HG02943 (cell line): ENCODE data around the gene PITPNC1.
"Not testable (repeated sequence)": the region's sequence is repeated elsewhere in the genome, so short reads cannot be mapped to it uniquely, and the experiment has no call there.

Experiments used
- ATAC-seq: cut with Tn5 transposase; IDR thresholded peaks from one replicate; pipeline ENCODE4 v1.9.1; 2021; ENCODE audit warnings: mild to moderate bottlenecking, low read depth, moderate library complexity; ENCODE audit not compliant: unreplicated experiment

PITPNC1 gene

GRCh38 chr17:67376737-67377487, at the start of gene PITPNC1:
PITPNC1 (plus strand) TSS chr17:67377281.
- ATAC-seq, result peak; percentile 53

- no peak for ATAC-seq
Measured at GRCh38 chr17:67328026-67328425, 49.1 kb upstream of the PITPNC1 start.

GRCh38 chr17:67331381-67332161, 45.5 kb upstream of the PITPNC1 start:
- ATAC-seq, result not testable (repeated sequence)

- not testable (repeated sequence) for ATAC-seq
Measured at GRCh38 chr17:67332162-67332508, 44.9 kb upstream of the PITPNC1 start.

- ATAC-seq, result no peak
Measured at GRCh38 chr17:67335245-67335835, 41.7 kb upstream of the PITPNC1 start.

- ATAC-seq, result no peak
Measured at GRCh38 chr17:67336859-67337258, 40.2 kb upstream of the PITPNC1 start.

GRCh38 chr17:67338353-67338752, 38.7 kb upstream of the PITPNC1 start:
- ATAC-seq, result not testable (repeated sequence)

- no peak for ATAC-seq
Measured at GRCh38 chr17:67343237-67343636, 33.8 kb upstream of the PITPNC1 start.

GRCh38 chr17:67347826-67348225, 29.3 kb upstream of the PITPNC1 start:
- no peak for ATAC-seq

- ATAC-seq, result no peak
Measured at GRCh38 chr17:67349420-67349819, 27.7 kb upstream of the PITPNC1 start.

- no peak for ATAC-seq
Measured at GRCh38 chr17:67353161-67353560, 23.9 kb upstream of the PITPNC1 start.

GRCh38 chr17:67353929-67354574, 23.0 kb upstream of the PITPNC1 start:
- ATAC-seq, result no peak

- no peak for ATAC-seq
Measured at GRCh38 chr17:67358612-67359011, 18.5 kb upstream of the PITPNC1 start.

- ATAC-seq, result no peak
Measured at GRCh38 chr17:67359960-67360791, 16.9 kb upstream of the PITPNC1 start.

GRCh38 chr17:67360880-67361279, 16.2 kb upstream of the PITPNC1 start:
- no peak for ATAC-seq

GRCh38 chr17:67362173-67362572, 14.9 kb upstream of the PITPNC1 start:
- no peak for ATAC-seq

- ATAC-seq, result no peak
Measured at GRCh38 chr17:67364847-67365737, 12.0 kb upstream of the PITPNC1 start.

GRCh38 chr17:67365738-67366192, 11.3 kb upstream of the PITPNC1 start:
- ATAC-seq, result no peak
